A673 (cell line): ENCODE data around the gene DLEC1.

Experiments
- EZH2 ChIP-seq: fragments of 200-600 bp; sonication (generic); IDR thresholded peaks from 2 replicates; pipeline ENCODE4 v1.6.1; 2017; ENCODE audit warnings: borderline replicate concordance, low read depth, mild to moderate bottlenecking, mixed read lengths, antibody characterized with exemption, low read length; ENCODE audit not compliant: poor library complexity, severe bottlenecking
- TF ChIP-seq, protein P1 (sequence below): fragments of 300-800, 200-600 bp; sonication (generic); conservative IDR thresholded peaks from 2 replicates; pipeline ENCODE4 v1.5.1; 2017; ENCODE audit warnings: low read depth, mild to moderate bottlenecking, antibody characterized with exemption, low read length, moderate library complexity, mixed read lengths

DNA sequence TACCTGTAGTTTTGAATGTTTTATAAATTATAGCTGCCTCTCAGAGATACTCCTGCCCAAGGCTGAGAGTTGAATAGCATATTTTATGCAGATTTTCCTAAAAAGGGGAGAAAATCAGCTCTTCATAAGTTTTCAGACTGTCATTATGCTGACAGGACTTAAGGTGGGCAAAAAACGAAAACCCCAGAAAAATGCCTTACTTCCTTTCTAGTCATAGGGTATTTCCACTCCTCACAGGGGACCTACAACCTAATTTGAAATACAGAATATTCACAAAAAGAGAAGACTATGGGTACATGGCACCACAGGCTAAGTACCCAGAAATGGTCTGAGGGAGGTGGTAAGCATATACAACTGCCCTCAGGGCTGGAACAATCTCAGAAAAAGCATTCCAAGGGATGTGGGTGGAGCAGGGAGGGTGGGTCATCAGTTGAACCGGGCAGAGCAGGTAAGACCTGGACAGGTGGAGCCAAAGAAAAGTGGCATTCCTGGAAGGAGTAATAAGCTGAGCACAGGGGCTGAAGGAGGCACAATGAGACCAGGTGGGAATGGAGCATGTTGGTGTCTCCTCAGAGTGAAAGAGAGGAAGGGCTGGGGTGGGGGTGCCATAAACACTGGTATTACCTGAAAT, 115.7 kb downstream of the DLEC1 start:
- TF ChIP-seq, protein P1, sequence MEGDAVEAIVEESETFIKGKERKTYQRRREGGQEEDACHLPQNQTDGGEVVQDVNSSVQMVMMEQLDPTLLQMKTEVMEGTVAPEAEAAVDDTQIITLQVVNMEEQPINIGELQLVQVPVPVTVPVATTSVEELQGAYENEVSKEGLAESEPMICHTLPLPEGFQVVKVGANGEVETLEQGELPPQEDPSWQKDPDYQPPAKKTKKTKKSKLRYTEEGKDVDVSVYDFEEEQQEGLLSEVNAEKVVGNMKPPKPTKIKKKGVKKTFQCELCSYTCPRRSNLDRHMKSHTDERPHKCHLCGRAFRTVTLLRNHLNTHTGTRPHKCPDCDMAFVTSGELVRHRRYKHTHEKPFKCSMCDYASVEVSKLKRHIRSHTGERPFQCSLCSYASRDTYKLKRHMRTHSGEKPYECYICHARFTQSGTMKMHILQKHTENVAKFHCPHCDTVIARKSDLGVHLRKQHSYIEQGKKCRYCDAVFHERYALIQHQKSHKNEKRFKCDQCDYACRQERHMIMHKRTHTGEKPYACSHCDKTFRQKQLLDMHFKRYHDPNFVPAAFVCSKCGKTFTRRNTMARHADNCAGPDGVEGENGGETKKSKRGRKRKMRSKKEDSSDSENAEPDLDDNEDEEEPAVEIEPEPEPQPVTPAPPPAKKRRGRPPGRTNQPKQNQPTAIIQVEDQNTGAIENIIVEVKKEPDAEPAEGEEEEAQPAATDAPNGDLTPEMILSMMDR = no peak
- no peak for TF ChIP-seq EZH2
